NCI-H1105 treated with DMSO at 0.1 percent for 48 hours (cell line): Measurements from ENCODE around the gene CCSER1.
"Not testable (repeated sequence)": the region's sequence is repeated elsewhere in the genome, so short reads cannot be mapped to it uniquely, and the experiment has no call there.

Experiments used
- DNase-seq: peaks from one replicate; lab custom pipeline; 2025; lab: John Stamatoyannopoulos, UW

The CCSER1 gene

DNA sequence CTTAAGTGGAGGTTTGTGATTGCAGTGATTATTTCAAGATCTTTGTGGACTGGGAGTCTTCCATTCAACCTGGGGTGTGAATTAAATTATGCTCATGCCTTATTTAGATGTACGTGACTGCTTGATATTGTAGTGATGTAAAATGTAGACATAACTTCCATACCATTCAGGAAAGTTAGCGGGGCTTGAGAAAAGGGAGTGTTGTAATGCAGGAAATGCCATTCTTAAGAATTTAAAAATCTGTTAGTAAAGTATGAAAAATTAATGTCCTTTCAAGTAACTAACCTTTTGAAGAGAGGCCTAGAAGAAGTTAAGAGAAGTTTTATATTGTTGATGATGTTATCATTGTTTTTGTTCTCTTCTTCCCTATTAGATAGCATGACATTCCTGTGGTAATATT is 318.2 kb downstream of the CCSER1 start:
- no peak for DNase-seq

DNA sequence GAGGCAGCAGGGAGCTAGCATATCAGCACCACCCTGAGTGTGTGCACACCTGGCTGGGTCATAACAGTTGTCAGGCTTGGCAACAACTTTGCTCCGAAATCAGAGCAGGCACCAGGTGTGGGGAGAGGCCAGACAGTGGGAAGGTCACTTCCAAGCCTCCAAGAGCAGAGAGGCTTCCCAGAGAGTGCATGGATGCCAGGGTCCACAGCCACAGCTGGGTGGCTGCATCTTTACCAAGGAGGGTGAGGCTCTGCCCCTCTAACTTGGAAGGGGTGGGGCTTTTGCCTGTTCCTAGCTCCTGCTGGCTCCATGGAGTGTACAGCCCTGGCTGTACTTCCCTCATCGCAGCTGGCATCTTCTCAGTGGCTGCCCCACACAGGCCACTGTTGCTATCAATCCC is 322.4 kb downstream of the CCSER1 start:
- no peak for DNase-seq

DNA sequence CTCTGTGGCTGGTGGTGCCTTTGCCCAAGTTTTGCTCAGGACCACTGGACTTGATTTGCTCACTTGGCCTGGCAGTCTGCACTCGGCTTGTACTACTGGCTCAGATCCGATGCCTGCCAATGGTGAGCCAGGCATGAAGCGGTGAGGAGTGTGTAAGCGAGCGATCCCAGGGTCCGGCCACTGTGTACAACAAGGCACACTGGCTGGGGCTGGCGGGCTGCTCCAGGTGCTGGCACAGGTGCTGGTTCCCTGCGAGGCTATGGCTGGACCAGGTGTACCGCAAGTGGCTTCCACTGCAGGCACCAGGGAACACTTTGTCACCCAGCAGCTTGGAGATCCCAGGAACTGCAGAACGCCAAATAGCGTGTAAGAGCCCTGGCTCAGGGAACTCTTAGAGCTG is 329.7 kb downstream of the CCSER1 start:
- DNase-seq = no peak

DNA sequence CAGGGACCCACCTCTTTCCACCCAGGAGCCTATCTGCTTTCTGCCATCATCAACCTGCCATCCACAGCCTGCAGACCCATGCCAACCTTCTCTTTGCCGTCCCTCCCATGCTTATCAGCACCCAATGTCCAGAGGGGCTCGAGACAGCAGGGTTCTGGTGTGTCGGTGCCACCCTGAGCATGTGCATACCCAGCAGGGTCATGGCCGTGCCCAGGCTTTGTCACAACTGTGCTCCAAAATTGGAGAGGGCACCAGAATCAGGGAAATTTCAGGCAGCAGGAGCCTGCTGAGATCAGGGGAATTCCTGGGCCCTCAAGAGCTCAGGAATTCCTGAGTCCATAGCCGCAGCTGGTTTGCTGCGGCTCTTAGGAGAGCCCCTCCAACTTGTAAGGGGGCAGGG is 330.6 kb downstream of the CCSER1 start:
- no peak for DNase-seq

DNA sequence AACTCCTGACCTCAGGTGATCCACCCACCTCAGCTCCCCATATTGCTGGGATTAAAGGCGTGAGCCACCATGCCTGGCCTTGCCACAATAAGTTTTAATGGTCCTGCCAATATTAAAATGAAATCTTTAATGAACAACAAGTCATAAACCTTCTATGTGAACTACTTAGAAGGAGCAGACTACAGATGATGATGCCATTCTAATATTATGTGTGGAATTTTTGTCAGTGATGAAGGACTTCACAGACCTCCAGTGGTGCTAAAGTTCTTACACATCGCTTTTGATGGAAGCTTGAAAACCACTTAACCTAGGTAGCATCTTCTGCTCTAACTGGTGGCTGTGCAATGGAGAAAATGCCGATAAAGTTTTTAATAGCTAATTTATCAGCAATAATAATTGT is 331.4 kb downstream of the CCSER1 start:
- no peak for DNase-seq

DNA sequence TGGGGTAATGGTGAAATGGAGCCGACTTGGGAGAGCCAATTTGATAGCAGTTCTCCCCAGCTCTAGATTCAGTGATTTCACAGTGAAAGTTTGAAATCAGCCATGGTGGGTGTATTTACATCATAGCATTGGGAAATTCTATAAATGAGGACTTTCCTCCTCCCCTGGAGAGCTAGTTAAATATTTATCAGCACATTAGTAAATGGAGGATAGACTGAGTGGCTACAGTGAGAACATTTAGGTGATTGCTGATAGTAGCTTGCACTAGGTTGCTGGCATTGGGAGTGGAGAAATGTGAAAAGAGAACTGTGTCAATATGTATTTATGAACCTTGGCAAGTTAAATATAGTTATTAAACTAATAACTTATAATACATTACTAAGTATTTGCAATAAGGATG is 347.3 kb downstream of the CCSER1 start:
- no peak for DNase-seq

DNA sequence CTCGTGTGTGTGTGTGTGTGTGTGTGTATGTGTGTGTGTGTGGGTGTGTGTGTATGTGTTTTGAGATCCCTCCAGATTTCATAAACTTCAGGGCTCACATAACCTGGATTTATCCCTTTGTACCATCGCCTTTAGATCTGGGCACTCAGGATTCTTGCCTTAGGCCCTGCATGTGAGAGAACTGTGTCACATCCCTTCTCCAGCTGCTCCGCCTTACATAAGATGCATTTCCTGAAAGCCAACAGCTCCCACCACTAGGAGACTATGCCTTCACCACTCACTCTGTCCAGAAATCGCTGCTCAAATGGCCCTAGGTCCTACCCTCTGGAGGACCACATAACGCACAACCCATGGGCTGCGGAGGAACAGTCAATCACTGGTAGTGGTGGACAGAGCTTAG is 348.8 kb downstream of the CCSER1 start:
- no peak for DNase-seq

DNA sequence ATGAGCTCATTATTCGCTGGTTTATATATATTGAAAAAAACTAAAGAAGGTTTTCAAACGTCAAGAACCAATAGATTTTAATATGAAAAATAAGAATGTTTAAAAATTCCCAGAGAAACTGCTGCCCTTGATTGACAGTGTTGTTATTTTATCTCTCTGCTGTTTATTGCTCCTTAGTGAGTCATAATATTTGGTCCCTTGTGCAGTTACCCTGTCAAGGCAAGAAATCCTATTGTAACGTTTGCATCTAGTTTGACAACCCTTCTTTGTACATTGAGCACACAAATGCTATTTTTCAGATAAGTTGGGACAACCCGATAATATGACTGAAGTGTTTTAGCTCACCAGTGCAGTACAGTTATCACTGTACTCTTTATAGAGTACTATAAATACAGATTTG is 349.4 kb downstream of the CCSER1 start:
- DNase-seq = no peak

DNA sequence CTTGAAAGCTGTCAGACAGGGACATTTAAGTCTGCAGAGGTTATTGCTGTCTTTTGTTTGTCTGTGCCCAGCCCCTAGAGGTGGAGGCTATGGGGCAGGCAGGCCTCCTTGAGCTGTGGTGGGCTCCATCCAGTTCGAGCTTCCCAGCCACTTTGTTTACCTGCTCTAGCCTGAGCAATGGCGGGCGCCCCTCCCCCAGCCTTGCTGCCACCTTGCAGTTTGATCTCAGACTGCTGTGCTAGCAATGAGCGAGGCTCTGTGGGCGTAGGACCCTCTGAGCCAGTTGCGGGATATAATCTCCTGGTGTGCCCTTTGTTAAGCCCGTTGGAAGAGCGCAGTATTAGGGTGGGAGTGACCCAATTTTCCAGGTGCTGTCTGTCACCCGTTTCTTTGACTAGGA is 357.7 kb downstream of the CCSER1 start:
- not testable (repeated sequence) for DNase-seq

DNA sequence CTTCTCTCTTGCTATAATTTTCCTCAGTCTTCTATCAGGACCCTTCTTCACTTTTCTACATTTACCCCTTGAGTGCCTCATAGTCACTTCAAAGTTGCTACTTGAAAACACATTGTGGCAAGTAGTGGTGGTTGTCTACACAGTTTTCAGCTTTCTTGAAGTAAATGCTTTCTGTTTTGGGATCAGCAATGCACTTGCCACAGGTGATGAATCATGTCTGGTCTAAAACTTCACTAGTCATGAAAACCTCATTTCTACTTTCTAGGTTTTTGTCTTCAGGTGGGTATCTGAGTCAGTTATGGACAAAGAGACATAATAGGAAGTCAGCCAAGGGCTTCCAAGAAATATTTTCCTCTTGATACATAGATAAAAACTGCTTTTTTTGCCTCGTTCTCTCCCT is 359.2 kb downstream of the CCSER1 start:
- DNase-seq = no peak

DNA sequence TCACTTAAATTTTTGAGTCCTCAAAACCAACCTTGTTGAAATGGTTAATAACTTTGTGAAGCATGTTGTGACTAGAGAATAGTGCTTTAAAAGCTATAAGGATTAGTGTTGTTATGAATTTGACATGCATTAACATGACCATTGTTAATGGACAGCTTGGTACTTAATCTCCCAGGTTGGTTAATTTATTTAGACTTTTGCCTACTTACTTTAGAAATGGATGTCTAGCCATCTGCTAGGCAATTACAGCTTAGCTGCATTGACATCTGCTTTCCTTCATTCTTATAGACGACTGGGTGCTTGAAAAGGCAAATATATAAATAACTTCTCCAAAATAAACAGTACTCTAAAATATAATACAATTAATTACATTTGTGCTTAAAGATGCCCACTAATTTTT is 368.0 kb downstream of the CCSER1 start:
- DNase-seq = peak; percentile 69

DNA sequence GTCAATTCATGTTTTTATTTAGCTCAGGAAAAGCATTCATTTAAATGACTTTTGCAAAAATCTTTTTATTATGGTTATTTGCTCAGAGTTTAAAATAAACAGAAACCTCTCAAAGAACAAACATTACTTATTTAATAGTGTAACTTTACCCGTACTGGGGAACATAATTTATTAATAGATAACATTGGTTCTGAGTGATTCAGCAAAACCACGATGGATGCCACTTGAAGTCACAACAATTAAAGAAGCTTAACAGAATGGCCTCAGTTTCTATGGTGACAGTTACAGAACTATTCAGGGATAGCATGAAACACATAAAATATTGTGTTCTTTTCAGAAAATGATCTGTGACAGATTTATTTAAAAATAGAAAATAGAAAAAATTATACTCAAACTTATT is 368.7 kb downstream of the CCSER1 start:
- DNase-seq = peak; percentile 59

DNA sequence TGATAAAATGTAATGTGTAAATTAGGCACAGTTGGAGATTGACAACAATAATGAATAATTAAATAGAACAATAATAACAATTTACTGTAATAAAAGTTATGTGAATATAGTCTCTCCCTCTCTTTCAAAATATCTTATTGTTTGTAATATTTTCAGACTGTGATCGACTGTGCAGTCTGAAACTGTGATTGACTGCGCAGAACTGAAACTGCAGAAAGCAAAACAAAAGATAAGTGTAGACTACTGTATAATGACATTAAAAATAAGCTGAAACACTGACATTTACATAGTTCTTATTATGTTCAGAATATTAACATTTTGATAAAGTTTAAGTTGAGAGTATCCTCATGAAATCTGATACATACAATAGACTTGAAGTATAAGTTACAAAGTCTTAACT is 371.0 kb downstream of the CCSER1 start:
- DNase-seq = no peak

DNA sequence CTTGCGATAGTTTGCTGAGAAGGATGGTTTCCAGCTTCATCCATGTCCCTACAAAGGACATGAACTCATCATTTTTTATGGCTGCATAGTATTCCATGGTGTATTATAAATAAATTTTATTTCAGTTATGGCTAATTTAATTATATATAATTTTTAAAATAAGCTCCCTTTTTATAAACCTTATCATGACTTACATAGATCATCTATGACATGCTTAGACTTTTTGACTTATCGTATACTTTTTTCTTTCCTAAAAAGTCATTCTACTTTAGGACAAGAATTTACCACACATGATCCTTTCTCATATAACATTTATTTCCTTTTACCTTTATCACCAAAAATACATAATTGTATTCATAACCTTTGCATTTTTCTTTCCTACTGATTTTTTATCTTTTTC is 376.5 kb downstream of the CCSER1 start:
- DNase-seq = no peak

DNA sequence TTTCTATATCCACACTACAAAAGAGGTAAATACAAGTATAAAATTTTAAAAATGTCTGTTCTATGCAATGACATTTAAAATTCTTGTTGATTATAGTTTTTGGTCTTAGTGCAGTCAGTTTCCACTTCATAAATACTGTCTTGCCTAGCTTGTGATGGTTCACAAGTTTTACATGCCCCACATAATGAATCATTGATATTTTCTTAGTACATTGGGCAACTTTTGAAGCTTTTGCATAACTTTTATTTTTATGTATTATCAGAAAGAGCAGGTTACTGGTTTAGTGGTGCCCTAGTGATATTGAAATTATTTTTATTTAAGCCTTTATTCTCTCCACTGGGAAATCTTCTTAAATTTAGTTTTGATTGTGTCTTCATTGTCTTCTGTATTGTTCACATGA is 388.0 kb downstream of the CCSER1 start:
- no peak for DNase-seq

DNA sequence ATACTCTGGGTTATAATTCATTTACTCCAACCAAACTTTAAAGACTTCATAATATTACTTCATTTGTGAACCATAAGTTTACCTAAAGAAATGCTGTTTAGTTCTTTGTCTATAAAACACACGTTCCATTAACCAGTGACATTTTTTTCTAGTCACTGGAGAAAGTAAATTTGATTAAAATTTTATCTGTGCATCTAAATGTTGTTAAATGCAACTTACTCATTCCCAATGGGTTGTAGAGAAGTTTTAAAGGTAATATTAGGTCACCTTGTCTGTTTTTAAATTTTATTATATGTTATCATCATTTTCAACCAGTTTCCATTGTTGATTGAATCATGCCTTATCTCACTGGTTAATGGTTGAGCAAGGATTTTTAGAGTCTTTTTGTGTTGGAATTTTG is 401.4 kb downstream of the CCSER1 start:
- no peak for DNase-seq

DNA sequence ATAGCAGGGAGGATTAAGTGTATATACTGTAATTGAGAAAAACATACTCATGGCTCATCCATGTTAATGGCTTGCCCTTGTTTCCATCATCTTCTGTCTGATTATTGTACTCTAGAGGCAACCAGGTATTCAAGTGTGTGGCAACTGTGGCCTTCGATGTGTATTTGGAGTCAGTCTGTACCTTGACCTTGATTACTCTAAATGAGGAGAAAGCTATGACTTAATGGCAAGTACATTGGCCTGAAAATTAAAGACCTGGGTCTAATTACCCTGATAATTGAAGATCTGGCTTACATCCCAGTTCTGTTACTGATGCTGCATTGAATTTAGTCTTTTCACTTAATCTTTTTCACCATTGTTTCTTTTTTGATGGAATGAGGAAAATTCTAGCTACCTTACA is 409.2 kb downstream of the CCSER1 start:
- DNase-seq = peak; percentile 92

DNA sequence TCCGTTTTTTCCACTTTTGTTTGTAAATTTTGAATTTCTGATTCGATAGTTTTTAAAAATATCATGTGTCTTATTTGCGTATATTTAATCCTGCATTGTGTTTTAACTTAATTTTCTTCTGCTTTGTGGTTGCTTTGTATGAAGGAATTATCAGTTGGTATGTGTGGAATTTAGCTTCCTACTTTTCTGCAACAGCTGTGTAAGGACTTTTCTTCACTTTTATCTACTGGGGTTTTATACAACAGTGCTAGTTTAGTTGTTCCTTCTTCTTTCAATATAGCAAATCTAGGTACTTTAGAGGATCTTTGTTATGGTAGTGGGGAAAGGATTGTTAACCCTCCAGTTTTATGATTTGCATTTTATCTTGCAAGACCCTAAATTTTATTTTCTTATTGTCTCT is 410.3 kb downstream of the CCSER1 start:
- DNase-seq = no peak

DNA sequence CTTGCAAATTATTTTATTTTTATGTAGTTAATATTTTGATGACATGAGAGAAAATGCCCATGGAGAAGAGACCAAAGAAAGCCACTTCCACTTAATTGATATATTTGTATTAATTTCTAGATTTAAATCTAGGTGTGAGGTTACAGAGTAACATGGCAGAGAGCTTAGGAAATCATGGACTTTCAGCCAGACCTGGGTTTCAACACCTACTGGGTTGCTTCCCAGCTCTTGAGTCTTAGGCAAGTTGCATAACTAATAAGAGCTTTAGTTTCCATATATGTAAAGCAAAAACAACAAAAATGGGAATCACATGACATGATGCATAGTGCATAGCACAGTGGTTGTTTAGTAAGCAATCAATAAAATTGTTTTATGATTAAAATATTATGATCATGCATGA is 413.3 kb downstream of the CCSER1 start:
- DNase-seq = no peak

DNA sequence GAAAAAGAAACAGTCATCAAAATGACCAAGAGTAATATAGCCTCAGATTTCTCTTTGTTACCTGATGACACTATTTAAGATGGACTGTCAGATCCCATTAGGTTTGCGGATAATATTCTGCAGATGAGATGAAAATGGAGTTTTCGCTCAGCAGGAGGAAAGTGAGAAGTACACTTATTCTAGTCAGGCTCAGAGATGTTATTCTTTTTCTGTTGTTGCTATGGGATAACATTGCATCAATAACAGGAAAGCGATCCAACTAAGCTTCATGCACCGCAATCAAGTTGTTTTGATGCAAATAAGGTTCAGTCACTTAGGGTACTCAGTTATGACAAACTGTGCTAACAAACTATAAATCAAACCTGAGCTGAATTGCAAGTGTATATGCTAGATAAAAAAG is 415.0 kb downstream of the CCSER1 start:
- DNase-seq = no peak

DNA sequence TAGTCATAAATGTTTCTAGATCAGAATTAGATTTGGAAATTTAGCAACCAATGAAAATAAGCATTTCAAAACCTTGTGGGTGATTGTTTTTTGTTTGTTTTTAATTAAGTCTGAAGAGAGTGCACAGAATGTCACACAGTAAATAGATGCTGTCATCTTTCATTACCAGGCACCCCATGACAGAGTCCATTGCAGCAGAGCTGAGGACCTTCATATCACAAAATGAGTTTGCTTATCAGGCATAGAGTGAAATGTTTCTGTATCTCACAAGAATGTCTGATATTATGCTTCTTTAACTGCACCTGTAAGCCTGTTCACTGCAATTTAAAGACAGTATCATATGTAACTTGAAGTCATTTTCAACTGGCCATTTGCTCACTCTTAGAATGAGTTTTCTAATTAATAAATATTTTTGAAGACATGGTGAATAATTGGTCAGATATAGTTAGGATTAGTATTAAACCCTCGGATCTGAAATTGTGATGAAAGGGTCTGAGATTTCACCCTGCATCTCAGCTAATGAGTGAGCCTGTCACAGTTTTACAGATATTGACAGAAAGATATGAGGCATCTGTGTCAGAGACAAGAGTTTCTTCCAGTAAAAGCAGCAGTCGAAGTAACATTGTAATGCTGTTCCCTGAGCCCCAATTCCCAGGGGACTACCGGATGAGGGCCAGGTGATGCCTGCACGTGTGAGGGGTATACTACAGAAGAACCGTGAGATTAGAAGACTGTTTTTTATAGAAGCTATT is 416.4 kb downstream of the CCSER1 start:
- DNase-seq = no peak

DNA sequence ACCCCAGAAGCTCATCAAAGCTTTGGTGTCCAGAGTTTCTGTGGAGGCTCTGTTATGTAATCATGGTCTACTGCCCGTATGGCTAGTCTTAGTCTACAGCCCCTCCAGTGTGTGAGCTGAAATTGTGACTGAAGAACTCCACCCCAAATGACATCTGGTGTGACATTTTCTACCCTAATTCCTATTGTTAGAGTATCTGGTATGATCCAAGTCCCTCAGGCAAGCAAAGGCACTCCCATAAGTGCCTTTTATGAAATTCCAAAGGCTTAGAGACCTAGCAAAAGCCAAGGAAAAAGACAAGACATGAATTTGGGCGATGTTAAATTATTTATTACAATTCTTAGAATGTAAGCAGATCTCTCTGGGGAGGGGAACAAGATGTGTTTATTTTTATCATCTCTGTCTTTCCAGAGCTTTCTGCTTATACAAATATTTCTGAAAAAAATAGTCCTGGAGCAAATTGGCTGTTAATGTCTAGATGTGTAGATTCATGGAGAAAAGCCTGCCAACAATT is 417.4 kb downstream of the CCSER1 start:
- DNase-seq = no peak

DNA sequence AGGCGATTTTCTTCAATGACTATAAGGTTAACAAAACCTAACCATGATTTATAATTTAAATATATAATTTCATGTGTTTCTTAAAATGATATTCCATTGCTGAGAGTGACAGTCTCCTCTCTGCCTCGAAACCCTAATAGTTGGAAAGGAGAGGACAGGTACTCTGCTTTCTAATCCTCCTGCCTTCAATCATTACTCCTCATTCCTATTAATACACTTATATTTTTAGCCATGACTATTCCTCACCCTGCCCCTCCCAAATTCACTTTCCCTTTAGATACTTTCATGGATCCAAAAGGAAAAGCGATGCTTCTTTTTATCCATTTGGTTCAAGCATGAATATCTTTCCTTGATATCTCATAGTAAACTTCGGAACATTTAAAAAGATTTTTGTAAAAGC is 418.2 kb downstream of the CCSER1 start:
- DNase-seq = no peak

DNA sequence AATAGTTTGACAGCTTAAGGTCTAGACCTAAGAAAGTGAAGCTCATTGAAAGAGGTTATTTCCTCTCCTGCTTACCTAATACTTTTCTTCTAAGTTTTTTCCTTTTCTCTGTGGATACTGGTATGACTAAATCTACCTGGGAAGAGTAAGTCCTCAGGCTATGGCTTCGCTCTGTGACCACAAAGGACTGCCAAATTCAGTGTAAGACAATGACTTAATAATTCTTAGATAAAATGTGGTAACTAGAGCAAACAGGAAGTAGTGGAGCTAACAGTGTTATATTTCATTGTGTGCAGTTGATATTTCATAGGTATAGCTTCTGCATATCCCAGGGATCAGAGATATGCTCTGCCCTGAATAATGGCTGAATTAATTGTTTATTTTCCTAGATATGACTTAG is 418.9 kb downstream of the CCSER1 start:
- DNase-seq = no peak
